Neural crest cell (in vitro differentiated cells): ENCODE results near the gene REEP1. TPM values are rescaled to one million over a fixed set of nuclear protein-coding genes. Genes with fewer than 3 reads are reported as not detected.

ENCODE experiments used
- DNase-seq: peaks from one replicate; pipeline ENCODE4 v3.0.0; 2021; ENCODE audit warnings: low read depth, mixed read lengths, low spot score
- H3K27ac Mint-ChIP-seq: one replicate; pipeline ENCODE4 v1.8.0; 2021; ENCODE audit warnings: mild to moderate bottlenecking, mixed read lengths; ENCODE audit not compliant: unreplicated experiment
- H3K27me3 Mint-ChIP-seq: 2 replicates; pipeline ENCODE4 v1.8.0; 2021; ENCODE audit warnings: low read depth, mild to moderate bottlenecking, mixed read lengths
- H3K36me3 Mint-ChIP-seq: 2 replicates; pipeline ENCODE4 v1.8.0; 2021; ENCODE audit warnings: low read depth, mild to moderate bottlenecking, mixed read lengths
- H3K4me1 Mint-ChIP-seq: 2 replicates; pipeline ENCODE4 v1.8.0; 2021; ENCODE audit warnings: mixed read lengths
- H3K4me3 Mint-ChIP-seq: one replicate; pipeline ENCODE4 v1.8.0; 2021; ENCODE audit warnings: mild to moderate bottlenecking, mixed read lengths
- H3K9me3 Mint-ChIP-seq: 2 replicates; pipeline ENCODE4 v1.8.0; 2021; ENCODE audit warnings: mixed read lengths
- long read RNA-seq: library from polyadenylated mRNA; unstranded; transcript quantifications from one replicate; pipeline ENCODE4 v2.0.0, GENCODE V29; 2020
- total RNA-seq: library from RNA; stranded (reverse); gene quantifications from 2 replicates; pipeline ENCODE4 v1.2.1, GENCODE V29; 2021
- TF ChIP-seq, protein P1 (sequence below): fragments of 200-600 bp; sonication (generic); conservative IDR thresholded peaks from 2 replicates; pipeline ENCODE4 v1.5.0; 2021; ENCODE audit warnings: antibody characterized with exemption, mild to moderate bottlenecking

Gene REEP1, protein sequence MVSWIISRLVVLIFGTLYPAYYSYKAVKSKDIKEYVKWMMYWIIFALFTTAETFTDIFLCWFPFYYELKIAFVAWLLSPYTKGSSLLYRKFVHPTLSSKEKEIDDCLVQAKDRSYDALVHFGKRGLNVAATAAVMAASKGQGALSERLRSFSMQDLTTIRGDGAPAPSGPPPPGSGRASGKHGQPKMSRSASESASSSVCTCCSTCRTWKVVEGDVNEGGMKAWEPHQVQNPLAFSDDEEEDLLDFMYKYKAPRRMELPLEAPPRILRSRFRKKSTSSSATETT
- total RNA-seq: 12.0 and 12.3 TPM in 2 replicates
- long read RNA-seq, transcript REEP1-201 (7 exons, 3,857 nt): major isoform, 13 of 20 reads
- long read RNA-seq, partial matches to known transcripts: 3 of 20 reads
- long read RNA-seq, other reads (novel, unspliced or antisense): 4 of 20 reads

DNA sequence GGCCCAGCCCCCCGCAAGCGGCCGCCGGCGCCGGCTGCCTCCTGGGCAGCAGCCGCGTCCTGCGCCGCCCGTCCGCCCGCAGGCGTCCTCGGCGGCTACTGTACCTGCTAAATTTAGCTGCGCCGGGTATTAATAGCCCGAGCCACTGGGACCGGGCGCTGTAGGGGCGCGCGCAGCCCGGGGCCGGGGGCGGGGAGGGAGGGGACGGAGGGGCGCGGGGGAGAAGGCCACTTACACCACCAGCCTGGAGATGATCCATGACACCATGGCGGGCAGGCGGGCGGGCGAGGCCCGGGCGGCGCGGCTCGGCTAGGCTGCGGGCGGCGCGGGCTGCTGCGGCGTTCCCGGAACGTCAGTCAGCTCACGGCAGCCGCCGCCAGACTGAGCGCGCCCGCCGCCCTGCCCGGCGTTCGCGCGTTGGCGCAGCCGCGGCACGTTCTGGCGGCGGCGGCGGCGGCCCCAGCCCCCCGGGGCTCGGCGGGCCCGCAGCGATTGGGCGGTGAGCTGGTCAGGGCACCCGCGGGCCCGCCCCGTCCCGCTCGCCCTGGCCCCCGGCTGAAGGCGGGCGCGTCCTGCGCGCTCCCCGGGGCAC, at the start of gene REEP1:
REEP1 (minus strand) TSS at position 383 of the 592 bp plus-strand sequence; CDS start at position 267, 116 bp downstream.
- TF ChIP-seq, protein P1, sequence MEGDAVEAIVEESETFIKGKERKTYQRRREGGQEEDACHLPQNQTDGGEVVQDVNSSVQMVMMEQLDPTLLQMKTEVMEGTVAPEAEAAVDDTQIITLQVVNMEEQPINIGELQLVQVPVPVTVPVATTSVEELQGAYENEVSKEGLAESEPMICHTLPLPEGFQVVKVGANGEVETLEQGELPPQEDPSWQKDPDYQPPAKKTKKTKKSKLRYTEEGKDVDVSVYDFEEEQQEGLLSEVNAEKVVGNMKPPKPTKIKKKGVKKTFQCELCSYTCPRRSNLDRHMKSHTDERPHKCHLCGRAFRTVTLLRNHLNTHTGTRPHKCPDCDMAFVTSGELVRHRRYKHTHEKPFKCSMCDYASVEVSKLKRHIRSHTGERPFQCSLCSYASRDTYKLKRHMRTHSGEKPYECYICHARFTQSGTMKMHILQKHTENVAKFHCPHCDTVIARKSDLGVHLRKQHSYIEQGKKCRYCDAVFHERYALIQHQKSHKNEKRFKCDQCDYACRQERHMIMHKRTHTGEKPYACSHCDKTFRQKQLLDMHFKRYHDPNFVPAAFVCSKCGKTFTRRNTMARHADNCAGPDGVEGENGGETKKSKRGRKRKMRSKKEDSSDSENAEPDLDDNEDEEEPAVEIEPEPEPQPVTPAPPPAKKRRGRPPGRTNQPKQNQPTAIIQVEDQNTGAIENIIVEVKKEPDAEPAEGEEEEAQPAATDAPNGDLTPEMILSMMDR: no peak
- Mint-ChIP-seq H3K27me3 (peaks cover 79% of the 10 kb centered on the region), H3K36me3 (no peaks in the 10 kb centered on the region), H3K9me3 (peaks cover 5% of the 10 kb centered on the region), H3K4me1 (peaks cover 20% of the 10 kb centered on the region), H3K27ac (no peak within 1 kb of the TSS), H3K4me3 (peak within 1 kb of the TSS; percentile 94)
- DNase-seq: peak; percentile 34

DNA sequence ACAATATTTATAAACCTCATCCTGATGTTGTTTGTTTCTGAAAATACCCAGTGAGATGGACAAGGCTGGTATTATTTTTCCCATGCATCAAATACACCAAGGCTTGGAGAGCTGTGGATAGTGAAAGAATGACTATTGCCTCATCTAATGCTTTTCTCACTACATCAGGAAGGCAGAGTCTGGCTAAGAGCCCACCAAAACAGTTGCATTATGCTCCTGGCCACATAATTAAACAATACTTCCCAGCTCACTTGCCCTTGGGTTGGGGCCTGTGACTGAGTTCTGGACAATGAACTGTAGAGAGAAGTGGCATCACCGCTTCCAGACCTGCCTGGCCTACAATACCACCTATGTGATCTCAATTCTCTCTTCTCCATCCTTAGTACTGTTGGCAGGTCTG, 46.4 kb upstream of the REEP1 start:
- H3K27me3 Mint-ChIP-seq: peaks cover 7% of the 10 kb centered on the region
- no peaks in the 10 kb centered on the region for H3K4me1 Mint-ChIP-seq
- no peak overlapping the region for H3K27ac Mint-ChIP-seq
- peaks cover 1% of the 10 kb centered on the region for H3K9me3 Mint-ChIP-seq
- H3K36me3 Mint-ChIP-seq: no peaks in the 10 kb centered on the region
- no peak overlapping the region for H3K4me3 Mint-ChIP-seq
- TF ChIP-seq, protein P1: no peak
- no peak for DNase-seq

DNA sequence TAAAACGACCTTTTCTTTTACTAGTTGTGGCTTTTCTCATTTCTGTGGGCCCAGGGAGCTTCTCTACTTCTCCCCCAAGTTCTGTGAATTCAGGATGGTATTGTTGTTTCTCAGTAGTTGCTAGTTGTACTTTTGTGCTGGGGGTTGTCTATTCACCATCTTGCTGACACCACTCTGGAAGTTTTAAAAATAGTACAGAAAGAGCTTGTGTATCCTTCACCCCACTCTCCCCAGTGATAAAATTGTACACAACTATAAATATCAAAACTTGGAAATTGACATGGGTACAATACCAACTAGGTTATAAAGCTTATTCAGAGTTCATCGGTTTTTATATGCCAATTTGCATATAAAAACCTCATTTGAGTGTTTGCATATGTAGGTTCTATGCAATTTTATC, 45.3 kb upstream of the REEP1 start:
- Mint-ChIP-seq H3K9me3 (no peaks in the 10 kb centered on the region), H3K27ac (no peak overlapping the region), H3K4me3 (no peak overlapping the region), H3K4me1 (no peaks in the 10 kb centered on the region), H3K36me3 (no peaks in the 10 kb centered on the region), H3K27me3 (peaks cover 12% of the 10 kb centered on the region)
- TF ChIP-seq, protein P1: no peak
- DNase-seq: no peak

DNA sequence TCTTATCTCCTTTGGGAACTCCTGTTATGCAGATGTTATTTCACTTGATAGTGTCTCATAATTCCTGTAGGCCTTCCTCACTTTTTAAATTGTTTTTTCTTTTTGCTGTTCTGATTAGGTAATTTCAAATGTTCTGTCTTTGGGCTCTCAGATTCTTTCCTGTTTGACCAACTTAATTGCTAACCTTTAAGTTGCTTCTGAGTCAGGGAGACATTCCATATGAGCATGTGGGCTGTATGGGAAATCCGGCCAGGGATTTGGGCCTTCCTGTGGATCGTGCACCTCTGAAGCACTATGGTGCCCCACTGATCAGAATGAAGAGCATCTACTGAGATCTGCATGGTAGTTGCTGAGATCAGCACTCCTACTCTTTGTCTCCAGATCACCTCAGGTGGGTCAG, 44.7 kb upstream of the REEP1 start:
- DNase-seq: no peak
- H3K27me3 Mint-ChIP-seq: peaks cover 15% of the 10 kb centered on the region
- H3K9me3 Mint-ChIP-seq: no peaks in the 10 kb centered on the region
- H3K4me3 Mint-ChIP-seq: no peak overlapping the region
- H3K36me3 Mint-ChIP-seq: no peaks in the 10 kb centered on the region
- H3K4me1 Mint-ChIP-seq: no peaks in the 10 kb centered on the region
- TF ChIP-seq, protein P1: no peak
- no peak overlapping the region for H3K27ac Mint-ChIP-seq

DNA sequence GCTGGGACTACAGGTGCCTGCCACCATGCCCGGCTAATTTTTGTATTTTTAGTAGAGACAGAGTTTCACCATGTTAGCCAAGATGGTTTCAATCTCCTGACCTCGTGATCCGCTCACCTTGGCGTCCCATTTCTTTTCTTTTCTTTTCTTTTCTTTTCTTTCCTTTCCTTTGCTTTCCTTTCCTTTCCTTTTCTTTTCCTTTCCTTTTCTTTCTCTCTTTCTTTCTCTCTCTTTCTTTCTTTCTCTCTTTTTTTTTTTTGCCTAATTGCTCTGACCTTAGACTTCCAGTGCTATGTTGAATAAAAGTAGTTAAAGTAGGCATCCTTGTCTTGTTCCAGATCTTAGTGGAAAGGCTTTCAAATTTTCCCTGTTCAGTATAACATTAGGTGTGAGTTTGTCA, 41.0 kb upstream of the REEP1 start:
- no peaks in the 10 kb centered on the region for H3K36me3 Mint-ChIP-seq
- no peaks in the 10 kb centered on the region for H3K4me1 Mint-ChIP-seq
- H3K27me3 Mint-ChIP-seq: peaks cover 34% of the 10 kb centered on the region

More for the DNA sequence above, 41.0 kb upstream of the REEP1 start:
- no peak for DNase-seq
- no peak overlapping the region for H3K27ac Mint-ChIP-seq
- TF ChIP-seq, protein P1: no peak
- no peaks in the 10 kb centered on the region for H3K9me3 Mint-ChIP-seq
- no peak overlapping the region for H3K4me3 Mint-ChIP-seq
